Lung (tissue), 12 donors: ENCODE results near the gene LEFTY1. TPM values are rescaled to one million over a fixed set of nuclear protein-coding genes. Genes with fewer than 3 reads are reported as not detected.

Experiments
- ATAC-seq: fragments of 200-7000 bp; cut with Tn5 transposase; one replicate; pipeline ENCODE4 v1.9.1; 2020; ENCODE audit warnings: moderate number of reproducible peaks; ENCODE audit not compliant: insufficient read depth, low FRiP score
- DNase-seq, 3 donors: peaks; one replicate each; pipeline ENCODE4 v3.0.0-alpha.2; 2013 to 2017
- H3K27ac ChIP-seq, 2 donors: one replicate each; pipeline ENCODE4 v1.5.1; 2013; ENCODE audit warnings: mild to moderate bottlenecking in 2 of 2, moderate library complexity in 2 of 2, control low read depth in 1 of 2, inconsistent platforms in 1 of 2, low read depth in 1 of 2, low read length in 1 of 2
- H3K27me3 ChIP-seq, 3 donors: one replicate each; pipeline ENCODE4 v1.5.1; 2013; ENCODE audit warnings: low read length in 2 of 3; ENCODE audit not compliant: control insufficient read depth in 3 of 3, insufficient read depth in 3 of 3
- H3K36me3 ChIP-seq, 4 donors: one replicate each; pipeline ENCODE4 v1.5.1; 2013; ENCODE audit warnings: low read length in 4 of 4, mild to moderate bottlenecking in 1 of 4, moderate library complexity in 1 of 4; ENCODE audit not compliant: control insufficient read depth in 4 of 4, insufficient read depth in 4 of 4
- H3K4me1 ChIP-seq, 5 donors: one replicate each; pipeline ENCODE4 v1.5.1; 2013; ENCODE audit warnings: low read length in 5 of 5, mild to moderate bottlenecking in 2 of 5, moderate library complexity in 1 of 5; ENCODE audit not compliant: control insufficient read depth in 5 of 5, insufficient read depth in 5 of 5
- H3K4me3 ChIP-seq: one replicate; pipeline ENCODE4 v1.5.1; 2013; ENCODE audit warnings: mild to moderate bottlenecking, control low read depth, moderate library complexity
- H3K9ac ChIP-seq, 2 donors: one replicate each; pipeline ENCODE4 v1.5.1; 2013; ENCODE audit warnings: low read length in 2 of 2, control low read depth in 1 of 2; ENCODE audit not compliant: insufficient read depth in 1 of 2
- H3K9me3 ChIP-seq, 4 donors: one replicate each; pipeline ENCODE4 v1.5.1; 2013; ENCODE audit warnings: low read length in 3 of 4, mild to moderate bottlenecking in 1 of 4, moderate library complexity in 1 of 4; ENCODE audit not compliant: control insufficient read depth in 4 of 4, insufficient read depth in 3 of 4
- CTCF ChIP-seq: IDR thresholded peaks from 2 replicates; pipeline ENCODE4 v1.5.1; 2012; ENCODE audit warnings: mild to moderate bottlenecking; ENCODE audit errors: control extremely low read depth, extremely low read depth
- WGBS, 2 donors: extraction: QIAGEN DNeasy Blood & Tissue Kit; methylation state at CpG; one replicate each; pipeline ENCODE4 v1.1.7; 2013; 5-methylcytosine and 5-hydroxymethylcytosine counted together
- polyA plus RNA-seq, 2 donors: library from polyadenylated mRNA; stranded (reverse); fragments of 200-250 nt; gene quantifications; one replicate each; pipeline ENCODE4 v1.2.1, GENCODE V29; 2013
- total RNA-seq, 2 donors: library from RNA; depleted of rRNA in 1 of 2; stranded (reverse); fragments of >200 nt in 1 of 2; gene quantifications; one replicate each; pipeline ENCODE4 v1.2.1, GENCODE V29; 2014 to 2021
- donor health status: control.
- donor health status: control.
- donor health status: Bipolar disorder and iron deficiency.
- donor health status: healthy.
- donor health status: DM: yes; HTN: yes; CAD: no.

Gene LEFTY1
- total and polyA plus RNA-seq, 4 donors, result 0.12 to 2.1 (median 0.34) TPM

- ATAC-seq, result no peak
- TF ChIP-seq CTCF, result no peak
- Histone ChIP-seq H3K9me3 (no peaks in the 10 kb centered on the region), H3K27me3 (no peaks in the 10 kb centered on the region), H3K27ac (no peak overlapping the region), H3K36me3 (no peaks in the 10 kb centered on the region), H3K4me3 (no peak overlapping the region), H3K9ac (no peak overlapping the region), H3K4me1 (peaks cover 0 to 11% (median 0%) of the 10 kb centered on the region in 5 donors)
- WGBS, 2 donors, result 83 to 88% methylated on average over 5 of the region's 5 CpGs
- DNase-seq, result no peak
Measured at GRCh38 chr1:225908013-225908640, 19.2 kb upstream of the LEFTY1 start.

GRCh38 chr1:225907341-225907740 lies 18.4 kb upstream of the LEFTY1 start:
- H3K9ac ChIP-seq, result no peak overlapping the region
- H3K4me1 ChIP-seq, result peaks cover 0 to 11% (median 0%) of the 10 kb centered on the region in 5 donors
- 95 to 98% methylated on average over 7 of the region's 7 CpGs for WGBS, 2 donors
- no peak overlapping the region for H3K27ac ChIP-seq
- H3K36me3 ChIP-seq, result no peaks in the 10 kb centered on the region
- no peaks in the 10 kb centered on the region for H3K27me3 ChIP-seq
- no peak overlapping the region for H3K4me3 ChIP-seq
- no peak for TF ChIP-seq CTCF
- H3K9me3 ChIP-seq, result no peaks in the 10 kb centered on the region
- ATAC-seq (no peak), DNase-seq (no peak)

GRCh38 chr1:225906467-225906866 lies 17.5 kb upstream of the LEFTY1 start:
- Histone ChIP-seq H3K36me3 (no peaks in the 10 kb centered on the region), H3K4me3 (no peak overlapping the region), H3K27ac (no peak overlapping the region), H3K9me3 (no peaks in the 10 kb centered on the region), H3K4me1 (peaks cover 0 to 7% (median 0%) of the 10 kb centered on the region in 5 donors), H3K9ac (no peak overlapping the region), H3K27me3 (no peaks in the 10 kb centered on the region)
- no peak for TF ChIP-seq CTCF
- 95 to 98% methylated on average over 6 of the region's 6 CpGs for WGBS, 2 donors
- ATAC-seq (no peak), DNase-seq (no peak)

- Histone ChIP-seq H3K36me3 (no peaks in the 10 kb centered on the region), H3K27ac (no peak overlapping the region), H3K4me3 (no peak overlapping the region), H3K9me3 (no peaks in the 10 kb centered on the region), H3K9ac (no peak overlapping the region), H3K27me3 (no peaks in the 10 kb centered on the region), H3K4me1 (peaks cover 0 to 5% (median 4%) of the 10 kb centered on the region in 5 donors)
- DNase-seq (no peak), ATAC-seq (no peak)
- WGBS, 2 donors, result 89 to 93% methylated on average over 4 of the region's 4 CpGs
- TF ChIP-seq CTCF, result no peak
Measured at GRCh38 chr1:225903623-225904022, 14.7 kb upstream of the LEFTY1 start.
